Upper lobe of left lung (tissue), 4 donors: Measurements from ENCODE around the gene CLEC14A.

Source experiments
- CTCF ChIP-seq, 6 experiments: fragments of 450-650 bp in 4 of 6; fragments of 200-600 bp in 2 of 6; sonication (generic) in 2 of 6; IDR thresholded peaks; one replicate each; pipeline ENCODE4 v1.5.1; 2016 to 2019; ENCODE audit warnings: antibody characterized with exemption in 6 of 6
- EP300 ChIP-seq, 4 donors: sonication (generic); formaldehyde crosslinking; IDR thresholded peaks; one replicate each; pipeline ENCODE4 v1.5.1; 2017; ENCODE audit warnings: antibody characterized with exemption in 4 of 4, control low read depth in 2 of 4
- POLR2A ChIP-seq, 4 donors: fragments of 450-650 bp; IDR thresholded peaks; one replicate each; pipeline ENCODE4 v1.5.1; 2016 to 2017; ENCODE audit warnings: antibody characterized with exemption in 4 of 4, mild to moderate bottlenecking in 2 of 4
- POLR2AphosphoS5 ChIP-seq, 2 donors: sonication (generic); formaldehyde crosslinking; IDR thresholded peaks; one replicate each; pipeline ENCODE4 v1.5.1; 2017; ENCODE audit warnings: antibody characterized with exemption in 2 of 2

- TF ChIP-seq POLR2A (IDR thresholded peaks at IDR 0.05) (no peak), CTCF (IDR thresholded peaks at IDR 0.05) (no peak), POLR2AphosphoS5 (IDR thresholded peaks at IDR 0.05) (no peak), EP300 (IDR thresholded peaks at IDR 0.05) (no peak)
Observed at GRCh38 chr14:38207736-38208617, 47.9 kb downstream of the CLEC14A start, which contains the start of gene SSTR1.
